HG03558 (cell line): ENCODE data around the gene BCL11B.

Experiments
- ATAC-seq: cut with Tn5 transposase; IDR thresholded peaks from one replicate; pipeline ENCODE4 v1.9.1; 2021; ENCODE audit warnings: moderate number of reproducible peaks; ENCODE audit not compliant: unreplicated experiment; ENCODE audit errors: extremely low read depth

The BCL11B gene

GRCh38 chr14:99271951-99272631, at the start of gene BCL11B:
BCL11B (minus strand) TSS chr14:99272197; CDS start chr14:99271218, 979 bp downstream.
- peak; percentile 85 for ATAC-seq

GRCh38 chr14:99321236-99321925, 49.4 kb upstream of the BCL11B start:
- ATAC-seq, result no peak

- no peak for ATAC-seq
Observed at GRCh38 chr14:99320621-99321235, 48.7 kb upstream of the BCL11B start.

- no peak for ATAC-seq
Observed at GRCh38 chr14:99320105-99320572, 48.1 kb upstream of the BCL11B start.

DNA sequence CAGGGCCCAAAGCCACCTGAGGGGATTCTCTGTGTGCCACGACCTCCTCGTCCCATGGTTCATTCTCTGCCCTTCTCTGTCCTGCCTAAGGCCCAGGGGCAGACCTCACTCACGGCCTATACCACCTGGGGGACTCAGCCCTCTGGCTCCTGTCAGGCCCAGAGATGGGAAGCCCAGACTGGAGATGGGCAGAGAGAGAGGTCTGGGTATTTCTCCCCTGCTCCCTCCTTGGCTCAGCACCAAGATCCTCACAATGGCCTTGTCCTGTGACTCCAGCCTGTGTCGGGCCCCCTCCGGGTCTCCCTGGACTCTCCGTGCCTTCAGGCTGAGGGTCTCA, 46.9 kb upstream of the BCL11B start:
- no peak for ATAC-seq

GRCh38 chr14:99318091-99318958, 46.3 kb upstream of the BCL11B start:
- ATAC-seq, result no peak

GRCh38 chr14:99317231-99318090, 45.5 kb upstream of the BCL11B start:
- ATAC-seq, result no peak

- no peak for ATAC-seq
Observed at GRCh38 chr14:99316281-99317163, 44.5 kb upstream of the BCL11B start.

DNA sequence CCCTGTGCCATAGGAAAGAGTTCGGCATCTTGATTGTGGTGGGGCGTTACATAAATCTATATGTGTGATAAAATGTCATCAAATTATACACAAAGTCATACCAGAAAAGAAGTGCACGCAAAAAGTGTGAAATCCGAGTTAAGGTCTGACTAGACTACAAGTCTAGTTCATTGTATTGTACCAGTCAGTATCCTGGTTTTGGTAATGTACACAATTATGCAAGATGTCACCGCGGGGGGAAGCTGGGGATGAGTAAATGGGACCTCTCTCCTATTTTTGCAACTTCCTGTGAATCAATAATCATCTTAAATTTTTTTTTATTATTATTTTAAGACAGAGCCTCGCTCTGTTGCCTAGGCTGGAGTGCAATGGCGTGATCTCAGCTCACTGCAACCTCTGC, 43.2 kb upstream of the BCL11B start:
- no peak for ATAC-seq

GRCh38 chr14:99314623-99315022, 42.6 kb upstream of the BCL11B start:
- no peak for ATAC-seq

DNA sequence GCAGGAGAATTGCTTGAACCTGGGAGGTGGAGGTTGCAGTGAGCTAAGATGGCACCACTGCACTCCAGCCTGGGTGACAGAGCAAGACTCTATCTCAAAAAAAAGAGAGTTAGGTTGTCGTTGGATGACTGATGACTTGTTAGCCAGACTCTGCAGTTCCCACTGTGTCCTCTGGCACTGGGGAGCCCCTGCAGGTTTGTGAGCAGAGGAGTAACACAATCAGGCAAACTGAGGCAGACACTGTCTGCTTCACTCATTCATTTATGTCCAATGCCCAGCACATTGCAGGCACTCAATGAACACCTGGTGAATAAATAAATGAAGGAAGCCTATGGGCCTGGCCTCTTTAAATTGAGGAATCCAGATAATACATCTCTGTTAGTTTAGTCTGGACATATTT, 41.2 kb upstream of the BCL11B start:
- no peak for ATAC-seq

- ATAC-seq, result no peak
Observed at GRCh38 chr14:99312106-99312505, 40.1 kb upstream of the BCL11B start.

DNA sequence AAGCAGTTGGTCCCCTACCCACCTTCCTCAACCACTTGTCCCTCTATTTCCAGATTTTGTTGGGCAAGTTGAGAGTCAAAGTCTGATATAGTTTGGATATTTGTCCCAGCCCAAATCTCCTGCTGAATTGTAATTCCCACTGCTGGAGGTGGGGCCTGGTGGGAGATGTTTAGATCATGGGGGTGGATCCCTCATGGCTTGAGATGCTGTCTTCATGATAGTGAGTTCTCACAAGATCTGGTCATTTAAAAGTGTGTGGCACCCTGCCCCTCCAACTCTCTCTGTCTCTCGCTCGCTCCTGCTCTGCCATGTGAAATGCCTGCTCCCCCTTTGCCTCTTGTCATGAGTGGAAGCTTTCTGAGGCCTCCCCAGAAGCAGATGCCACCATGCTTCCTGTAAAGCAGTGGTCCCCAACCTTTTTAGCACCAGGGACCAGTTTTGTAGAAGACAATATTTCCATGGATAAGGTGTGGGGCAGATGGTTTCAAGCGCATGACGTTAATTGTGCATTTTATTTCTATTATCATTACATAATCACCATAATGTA, 37.3 kb upstream of the BCL11B start:
- no peak for ATAC-seq

GRCh38 chr14:99304208-99304607, 32.2 kb upstream of the BCL11B start:
- ATAC-seq, result no peak

- ATAC-seq, result no peak
Observed at GRCh38 chr14:99300190-99300589, 28.2 kb upstream of the BCL11B start.

- no peak for ATAC-seq
Observed at GRCh38 chr14:99296517-99296916, 24.5 kb upstream of the BCL11B start.

DNA sequence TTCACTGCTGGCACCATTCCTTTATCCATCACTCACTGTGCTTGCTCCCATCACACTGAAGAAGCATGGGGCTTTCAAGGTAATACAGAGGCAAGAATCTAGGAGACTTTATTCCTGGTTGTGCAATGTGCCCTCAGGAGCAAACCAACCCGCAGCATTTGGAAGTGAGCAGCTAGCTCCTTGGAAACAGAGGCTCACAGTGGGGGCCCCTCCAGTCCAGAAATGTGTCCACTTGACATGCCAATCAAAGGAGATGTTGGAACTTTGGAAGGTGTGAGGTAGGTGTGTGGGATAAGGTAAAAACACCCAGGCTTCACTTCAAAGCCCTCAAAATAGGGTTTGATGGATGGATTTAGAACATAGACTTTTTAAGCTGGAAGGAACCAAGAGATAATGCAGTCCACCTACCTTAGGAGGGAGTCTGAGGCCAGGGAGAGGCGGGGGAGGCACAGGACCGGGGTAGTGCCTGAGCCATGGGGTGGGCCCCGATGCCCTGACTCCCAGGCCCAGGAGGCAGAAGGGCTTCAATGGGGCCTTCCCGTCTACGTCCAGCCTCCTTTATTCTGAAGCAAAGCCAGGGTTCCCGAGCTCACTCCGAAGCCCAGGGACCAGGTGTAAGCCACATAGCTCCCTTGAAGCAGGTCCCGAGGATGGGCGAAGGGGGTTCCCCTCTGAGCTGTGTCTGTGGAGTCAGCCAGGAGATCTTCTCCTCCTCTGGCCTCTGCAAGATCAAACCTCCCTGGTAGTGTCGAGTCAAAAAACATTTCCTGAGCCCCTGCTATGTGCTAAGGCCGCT, 17.6 kb upstream of the BCL11B start:
- ATAC-seq, result no peak

- ATAC-seq, result no peak
Observed at GRCh38 chr14:99288948-99289347, 17.0 kb upstream of the BCL11B start.
